Measurements from ENCODE around the gene ZNF385B. TPM values are rescaled to one million over a fixed set of nuclear protein-coding genes. Genes with fewer than 3 reads are reported as not detected.

Gene ZNF385B
- total and polyA plus RNA-seq, 4 donors: 3.0 to 7.2 (median 3.9) TPM

- Histone ChIP-seq H3K4me1 (ENCODE audit: control insufficient read depth in 4 of 4, insufficient read depth in 4 of 4, low read length in 3 of 4) (no peaks in the 10 kb centered on the region), H3K27me3 (ENCODE audit: control insufficient read depth in 4 of 4, insufficient read depth in 4 of 4, low read length in 3 of 4) (no peaks in the 10 kb centered on the region), H3K27ac (ENCODE audit: low read depth in 1 of 2, low read length in 2 of 2) (no peak overlapping the region), H3K36me3 (ENCODE audit: control insufficient read depth in 4 of 4, insufficient read depth in 3 of 4, low read depth in 1 of 4, low read length in 3 of 4) (peaks cover 0 to 3% (median under 1%) of the 10 kb centered on the region in 4 donors), H3K4me3 (ENCODE audit: low read depth in 1 of 3, low read length in 3 of 3) (no peak overlapping the region), H3K9me3 (ENCODE audit: control insufficient read depth in 4 of 4, low read length in 3 of 4) (no peaks in the 10 kb centered on the region), H3K9ac (ENCODE audit: low read depth in 1 of 2, low read length in 2 of 2) (no peak overlapping the region)
- DNase-seq (ENCODE audit: low spot score): no peak
- TF ChIP-seq EGR1 (IDR thresholded peaks at IDR 0.05; ENCODE audit: low read depth in 2 of 2): no peak
- WGBS: 97% methylated on average over 1 of the region's 1 CpG
These were observed 89.1 kb downstream of the ZNF385B start for GRCh38 chr2:179772346-179772745.

- DNase-seq (ENCODE audit: low spot score): no peak
- peaks cover 0 to 3% (median under 1%) of the 10 kb centered on the region in 4 donors for H3K36me3 ChIP-seq (ENCODE audit: control insufficient read depth in 4 of 4, insufficient read depth in 3 of 4, low read depth in 1 of 4, low read length in 3 of 4)
- no peak overlapping the region for H3K27ac ChIP-seq (ENCODE audit: low read depth in 1 of 2, low read length in 2 of 2)
- H3K9me3 ChIP-seq (ENCODE audit: control insufficient read depth in 4 of 4, low read length in 3 of 4): no peaks in the 10 kb centered on the region
- WGBS: 94% methylated on average over 4 of the region's 4 CpGs
- TF ChIP-seq YY1 (IDR thresholded peaks at IDR 0.05) (no peak), GABPA (IDR thresholded peaks at IDR 0.05 in 1 of 2, conservative IDR thresholded peaks at IDR 0.05 in 1 of 2) (no peak), ATF3 (IDR thresholded peaks at IDR 0.05) (no peak), HNF4A (conservative IDR thresholded peaks at IDR 0.05) (no peak), REST (IDR thresholded peaks at IDR 0.05) (no peak), EGR1 (IDR thresholded peaks at IDR 0.05; ENCODE audit: low read depth in 2 of 2) (no peak), RXRA (IDR thresholded peaks at IDR 0.05) (no peak), JUND (IDR thresholded peaks at IDR 0.05) (no peak), HNF4G (IDR thresholded peaks at IDR 0.05) (no peak), NR2F2 (IDR thresholded peaks at IDR 0.05) (no peak), TAF1 (conservative IDR thresholded peaks at IDR 0.05) (no peak), ZBTB33 (IDR thresholded peaks at IDR 0.05) (no peak)
- no peak overlapping the region for H3K9ac ChIP-seq (ENCODE audit: low read depth in 1 of 2, low read length in 2 of 2)
- no peak overlapping the region for H3K4me3 ChIP-seq (ENCODE audit: low read depth in 1 of 3, low read length in 3 of 3)
- H3K4me1 ChIP-seq (ENCODE audit: control insufficient read depth in 4 of 4, insufficient read depth in 4 of 4, low read length in 3 of 4): no peaks in the 10 kb centered on the region
- H3K27me3 ChIP-seq (ENCODE audit: control insufficient read depth in 4 of 4, insufficient read depth in 4 of 4, low read length in 3 of 4): no peaks in the 10 kb centered on the region
These were observed 89.6 kb downstream of the ZNF385B start for GRCh38 chr2:179771791-179772190.

GRCh38 chr2:179770029-179770428, 91.4 kb downstream of the ZNF385B start:
- DNase-seq (ENCODE audit: low spot score): no peak
- Histone ChIP-seq H3K4me3 (ENCODE audit: low read depth in 1 of 3, low read length in 3 of 3) (no peak overlapping the region), H3K9ac (ENCODE audit: low read depth in 1 of 2, low read length in 2 of 2) (no peak overlapping the region), H3K27ac (ENCODE audit: low read depth in 1 of 2, low read length in 2 of 2) (no peak overlapping the region), H3K4me1 (ENCODE audit: control insufficient read depth in 4 of 4, insufficient read depth in 4 of 4, low read length in 3 of 4) (no peaks in the 10 kb centered on the region), H3K9me3 (ENCODE audit: control insufficient read depth in 4 of 4, low read length in 3 of 4) (no peaks in the 10 kb centered on the region), H3K27me3 (ENCODE audit: control insufficient read depth in 4 of 4, insufficient read depth in 4 of 4, low read length in 3 of 4) (no peaks in the 10 kb centered on the region), H3K36me3 (ENCODE audit: control insufficient read depth in 4 of 4, insufficient read depth in 3 of 4, low read depth in 1 of 4, low read length in 3 of 4) (peaks cover 0 to 3% (median under 1%) of the 10 kb centered on the region in 4 donors)
- 81% methylated on average over 1 of the region's 1 CpG for WGBS
- no peak for TF ChIP-seq HNF4A (conservative IDR thresholded peaks at IDR 0.05)
- no peak for TF ChIP-seq GABPA (IDR thresholded peaks at IDR 0.05 in 1 of 2, conservative IDR thresholded peaks at IDR 0.05 in 1 of 2)
- no peak for TF ChIP-seq MAX (IDR thresholded peaks at IDR 0.05)
- TF ChIP-seq RAD21 (IDR thresholded peaks at IDR 0.05): no peak
- TF ChIP-seq JUND (IDR thresholded peaks at IDR 0.05): no peak
- no peak for TF ChIP-seq ATF3 (IDR thresholded peaks at IDR 0.05)
- TF ChIP-seq REST (IDR thresholded peaks at IDR 0.05): no peak
- TF ChIP-seq ZBTB33 (IDR thresholded peaks at IDR 0.05): no peak
- no peak for TF ChIP-seq TAF1 (conservative IDR thresholded peaks at IDR 0.05)
- no peak for TF ChIP-seq NR2F2 (IDR thresholded peaks at IDR 0.05)
- TF ChIP-seq FOXA2 (IDR thresholded peaks at IDR 0.05): no peak
